HepG2 (cell line): ENCODE measurements around the gene STK24. TPM values are rescaled to one million over a fixed set of nuclear protein-coding genes. Genes with fewer than 3 reads are reported as not detected.

ENCODE experiments used
- CSRNP1 ChIP-seq: sonication (generic); formaldehyde crosslinking; IDR thresholded peaks from 2 replicates; pipeline ENCODE4 v1.8.1; 2023; ENCODE audit warnings: mild to moderate bottlenecking, missing genetic modification reagents
- EZH2 ChIP-seq: conservative IDR thresholded peaks from 2 replicates; pipeline ENCODE4 v1.6.1; 2012; ENCODE audit warnings: mild to moderate bottlenecking, low read depth, low read length, moderate library complexity
- HINFP ChIP-seq: sonication (generic); formaldehyde crosslinking; IDR thresholded peaks from 2 replicates; pipeline ENCODE4 v1.4.0; 2020; ENCODE audit warnings: low read depth, mild to moderate bottlenecking, missing genetic modification reagents
- NR1H2 ChIP-seq: sonication (generic); formaldehyde crosslinking; IDR thresholded peaks from 2 replicates; pipeline ENCODE4 v1.8.1; 2022; ENCODE audit warnings: low read depth, missing genetic modification reagents, borderline replicate concordance
- PHF5A ChIP-seq: IDR thresholded peaks from one replicate; pipeline ENCODE4 v1.6.1; 2018; ENCODE audit warnings: low read depth, missing genetic modification reagents; ENCODE audit not compliant: unreplicated experiment
- ZBTB40 ChIP-seq, 2 experiments: fragments of 450-650 bp in 1 of 2; sonication (generic) in 1 of 2; formaldehyde crosslinking in 1 of 2; IDR thresholded peaks; 2 replicates each; pipeline versions ENCODE4 v1.6.1 to v1.8.0; 2016 to 2022; ENCODE audit warnings: antibody characterized with exemption in 1 of 2, mild to moderate bottlenecking in 1 of 2, missing genetic modification reagents in 1 of 2
- ZNF556 ChIP-seq: sonication (generic); formaldehyde crosslinking; IDR thresholded peaks from 2 replicates; pipeline ENCODE4 v1.4.0; 2020; ENCODE audit warnings: mild to moderate bottlenecking, missing genetic modification reagents, borderline replicate concordance
- polyA plus RNA-seq, 8 experiments: library from polyadenylated mRNA; depleted of rRNA in 3 of 8; stranded (reverse) in 7 of 8; unstranded in 1 of 8; fragments of >200 nt; fragmentation: Illumina TruSeq in 4 of 8; extraction: Trizol in 4 of 8; gene quantifications; 2 replicates each; pipeline versions ENCODE4 v1.2.1 to v1.2.3, GENCODE V29; 2011 to 2016; ENCODE audit warnings: low read depth in 4 of 8, missing spikeins in 1 of 8, mixed read lengths in 1 of 8; ENCODE audit not compliant: insufficient read depth in 1 of 8
- total RNA-seq, 5 experiments: library from RNA; depleted of rRNA; stranded (reverse); fragments of >200 nt; fragmentation: Illumina TruSeq; extraction: Trizol; gene quantifications; 2 replicates each; pipeline ENCODE4 v1.2.3, GENCODE V29; 2016; ENCODE audit warnings: low read depth in 1 of 5

The STK24 gene
- total and polyA plus RNA-seq, 2 of the 13 experiments (the other 11 are each of a cell fraction or from before 2014, with no cell fraction given), result 51.3 to 73.0 TPM

DNA sequence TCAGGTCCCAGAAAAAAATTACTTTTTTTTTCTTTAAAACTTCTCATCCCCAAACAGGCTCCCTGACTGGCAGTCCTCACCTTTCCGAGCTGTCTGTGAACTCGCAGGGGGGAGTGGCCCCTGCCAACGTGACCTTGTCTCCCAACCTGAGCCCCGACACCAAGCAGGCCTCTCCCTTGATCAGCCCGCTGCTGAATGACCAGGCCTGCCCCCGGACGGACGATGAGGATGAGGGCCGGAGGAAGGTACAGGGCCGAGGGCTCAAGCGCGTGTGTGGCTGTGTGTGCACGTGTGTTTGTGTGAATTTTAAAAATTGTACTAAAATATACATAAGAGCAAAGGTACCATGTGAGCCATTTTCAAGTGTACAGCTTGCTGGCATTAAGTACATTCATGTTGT lies 167.6 kb downstream of the STK24 start (continued):
- TF ChIP-seq HINFP (CRISPR knock-in tag) (no peak), PHF5A (CRISPR knock-in tag) (no peak), NR1H2 (no peak), CSRNP1 (CRISPR knock-in tag) (no peak), ZBTB40 (IDR thresholded peaks at IDR 0.05) (no peak), ZBTB40 (CRISPR knock-in tag; IDR thresholded peaks at IDR 0.05) (no peak), EZH2 (no peak), ZNF556 (CRISPR knock-in tag) (no peak)
